Aorta (tissue), 5 donors: Measurements from ENCODE around the gene TTBK2. TPM values are rescaled to one million over a fixed set of nuclear protein-coding genes. Genes with fewer than 3 reads are reported as not detected.

Source experiments
- ATAC-seq: fragments of 200-7000 bp; cut with Tn5 transposase; one replicate; pipeline ENCODE4 v1.9.1; 2022; ENCODE audit warnings: moderate library complexity; ENCODE audit not compliant: low FRiP score
- DNase-seq, 2 donors: peaks; one replicate each; pipeline ENCODE4 v3.0.0-alpha.2; 2020
- H3K27ac ChIP-seq, 2 donors: one replicate each; pipeline ENCODE4 v1.5.1; 2013; ENCODE audit warnings: low read length in 2 of 2, mild to moderate bottlenecking in 2 of 2, moderate library complexity in 2 of 2, control low read depth in 1 of 2, inconsistent platforms in 1 of 2, low read depth in 1 of 2
- H3K27me3 ChIP-seq, 2 donors: one replicate each; pipeline ENCODE4 v1.6.1; 2013; ENCODE audit warnings: control low read depth in 1 of 2, low read length in 1 of 2, mild to moderate bottlenecking in 1 of 2, moderate library complexity in 1 of 2; ENCODE audit not compliant: insufficient read depth in 2 of 2, control insufficient read depth in 1 of 2
- H3K36me3 ChIP-seq, 2 donors: one replicate each; pipeline ENCODE4 v1.6.1; 2013; ENCODE audit warnings: control low read depth in 1 of 2, low read length in 1 of 2, mild to moderate bottlenecking in 1 of 2; ENCODE audit not compliant: insufficient read depth in 2 of 2, control insufficient read depth in 1 of 2
- H3K4me1 ChIP-seq, 2 donors: one replicate each; pipeline ENCODE4 v1.6.1; 2013; ENCODE audit warnings: low read length in 2 of 2, control low read depth in 1 of 2, mild to moderate bottlenecking in 1 of 2, moderate library complexity in 1 of 2; ENCODE audit not compliant: insufficient read depth in 2 of 2, control insufficient read depth in 1 of 2
- H3K4me3 ChIP-seq, 2 donors: one replicate each; pipeline ENCODE4 v1.5.1; 2013; ENCODE audit warnings: low read length in 2 of 2, control low read depth in 1 of 2, mild to moderate bottlenecking in 1 of 2
- H3K9me3 ChIP-seq: one replicate; pipeline ENCODE4 v1.6.1; 2013; ENCODE audit warnings: mild to moderate bottlenecking, low read length; ENCODE audit not compliant: control insufficient read depth
- WGBS, 2 donors: extraction: QIAGEN DNeasy Blood & Tissue Kit; methylation state at CpG; one replicate each; pipeline ENCODE4 v1.1.7; 2013; 5-methylcytosine and 5-hydroxymethylcytosine counted together
- intact Hi-C, 2 donors: fragments of 100-400 bp; cut with DNase I; formaldehyde crosslinking; loops; one replicate each; pipeline versions ENCODE4 v1.14.2 to v1.15.0; 2022
- polyA plus RNA-seq, 2 donors: library from polyadenylated mRNA; stranded (reverse); fragments of 200-250 nt; gene quantifications; one replicate each; pipeline ENCODE4 v1.2.3, GENCODE V29; 2013
- total RNA-seq, 2 donors: library from RNA; stranded (reverse); fragmentation: NEBNext Ultra II Directional; extraction: Animal tissue kit (Norgen Biotek cat#: 25700); gene quantifications; one replicate each; pipeline ENCODE4 v1.2.1, GENCODE V29; 2021
- donor health status: healthy with polysubstance abuse.
- donor health status: Bipolar disorder and iron deficiency.
- donor health status: DM: no; HTN: no; CAD: no.
- donor health status: DM: no; HTN: no; CAD: no.
- donor health status: DM: yes; HTN: yes; CAD: no.

The TTBK2 gene
- total and polyA plus RNA-seq, 4 donors, result 7.2 to 37.6 (median 22.8) TPM

GRCh38 chr15:42696626-42697025 is 224.0 kb downstream of the TTBK2 start:
- H3K27me3 ChIP-seq, result no peaks in the 10 kb centered on the region
- no peak overlapping the region for H3K27ac ChIP-seq
- ATAC-seq, result no peak
- WGBS, 2 donors, result 86 to 88% methylated on average over 5 of the region's 5 CpGs
- H3K9me3 ChIP-seq, result no peaks in the 10 kb centered on the region
- H3K4me3 ChIP-seq, result no peak overlapping the region
- intact Hi-C loops, result no loop called here
- H3K4me1 ChIP-seq, result no peaks in the 10 kb centered on the region
- no peak for DNase-seq
- peaks cover 0 to 7% of the 10 kb centered on the region in 2 donors for H3K36me3 ChIP-seq

DNA sequence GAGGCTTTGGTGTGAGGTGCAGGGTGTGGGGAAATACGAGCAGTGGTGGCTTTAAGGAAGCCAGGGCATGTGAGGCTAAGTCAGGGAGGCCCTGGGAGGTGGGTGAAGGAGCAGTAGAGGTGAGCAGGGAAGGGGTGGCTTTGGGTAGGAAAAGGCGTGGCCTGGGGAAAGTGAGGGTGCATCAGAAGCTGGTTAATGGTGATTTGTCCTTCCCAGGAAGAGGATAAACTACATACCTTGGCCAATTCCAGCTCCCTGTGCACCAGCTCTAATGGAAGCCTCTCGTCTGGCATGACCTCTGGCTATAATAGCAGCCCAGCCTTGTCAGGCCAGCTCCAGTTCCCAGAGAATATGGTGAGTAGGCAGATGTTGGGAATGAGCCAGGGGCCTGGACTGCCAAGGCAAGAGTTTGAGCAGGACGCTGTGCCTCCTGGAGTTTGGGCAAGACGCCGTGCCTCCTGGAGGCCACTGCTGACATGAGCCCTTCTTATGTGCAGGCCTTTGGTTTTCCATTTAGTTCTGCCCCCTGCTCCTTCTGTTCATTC is 225.0 kb downstream of the TTBK2 start:
- DNase-seq (peak in 1 of 2 donors; percentile 81), ATAC-seq (no peak)
- Histone ChIP-seq H3K36me3 (peaks cover 0 to 9% of the 10 kb centered on the region in 2 donors), H3K27me3 (no peaks in the 10 kb centered on the region), H3K4me1 (no peaks in the 10 kb centered on the region), H3K9me3 (no peaks in the 10 kb centered on the region), H3K27ac (no peak overlapping the region), H3K4me3 (no peak overlapping the region)
- intact Hi-C loops, result no loop called here
- WGBS, 2 donors, result 36 to 38% methylated on average over 6 of the region's 6 CpGs

GRCh38 chr15:42694398-42694797 is 226.2 kb downstream of the TTBK2 start:
- H3K36me3 ChIP-seq, result peaks cover 0 to 12% of the 10 kb centered on the region in 2 donors
- WGBS, 2 donors, result 97 to 99% methylated on average over 10 of the region's 10 CpGs
- H3K9me3 ChIP-seq, result no peaks in the 10 kb centered on the region
- H3K4me1 ChIP-seq, result no peaks in the 10 kb centered on the region
- no peak overlapping the region for H3K27ac ChIP-seq
- H3K27me3 ChIP-seq, result no peaks in the 10 kb centered on the region
- ATAC-seq (no peak), DNase-seq (no peak)
- H3K4me3 ChIP-seq, result no peak overlapping the region
- intact Hi-C loops, result no loop called here

DNA sequence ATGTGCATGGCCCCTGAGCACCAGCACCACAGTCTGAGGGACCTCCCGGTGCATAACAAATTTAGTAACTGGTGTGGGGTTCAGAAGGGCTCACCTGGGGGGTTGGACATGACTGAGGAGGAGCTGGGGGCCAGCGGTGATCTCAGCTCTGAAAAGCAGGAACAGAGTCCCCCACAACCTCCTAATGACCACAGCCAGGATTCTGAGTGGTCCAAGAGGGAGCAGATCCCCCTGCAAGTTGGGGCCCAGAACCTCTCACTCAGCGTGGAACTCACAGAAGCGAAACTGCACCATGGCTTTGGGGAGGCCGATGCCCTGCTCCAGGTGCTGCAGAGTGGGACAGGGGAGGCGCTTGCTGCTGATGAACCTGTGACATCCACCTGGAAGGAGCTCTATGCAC is 226.6 kb downstream of the TTBK2 start:
- H3K27ac ChIP-seq, result no peak overlapping the region
- peaks cover 0 to 12% of the 10 kb centered on the region in 2 donors for H3K36me3 ChIP-seq
- DNase-seq, result no peak
- no peaks in the 10 kb centered on the region for H3K27me3 ChIP-seq
- H3K4me3 ChIP-seq, result no peak overlapping the region
- no peak for ATAC-seq
- no peaks in the 10 kb centered on the region for H3K9me3 ChIP-seq
- WGBS, 2 donors, result 96 to 99% methylated on average over 6 of the region's 6 CpGs
- no peaks in the 10 kb centered on the region for H3K4me1 ChIP-seq
- intact Hi-C loops, result no loop called here

- H3K4me1 ChIP-seq, result no peaks in the 10 kb centered on the region
- H3K27ac ChIP-seq, result no peak overlapping the region
- no peak overlapping the region for H3K4me3 ChIP-seq
- DNase-seq (no peak), ATAC-seq (no peak)
- intact Hi-C loops, result no loop called here
- no peaks in the 10 kb centered on the region for H3K27me3 ChIP-seq
- H3K36me3 ChIP-seq, result peaks cover 0 to 12% of the 10 kb centered on the region in 2 donors
- 96 to 97% methylated on average over 6 of the region's 6 CpGs for WGBS, 2 donors
- H3K9me3 ChIP-seq, result no peaks in the 10 kb centered on the region
Observed at GRCh38 chr15:42693496-42693895, 227.1 kb downstream of the TTBK2 start.

GRCh38 chr15:42692997-42693396 is 227.6 kb downstream of the TTBK2 start:
- DNase-seq, result no peak
- no peak for ATAC-seq
- intact Hi-C loops, result no loop called here
- no peak overlapping the region for H3K27ac ChIP-seq
- H3K9me3 ChIP-seq, result no peaks in the 10 kb centered on the region
- H3K4me3 ChIP-seq, result no peak overlapping the region
- 89 to 91% methylated on average over 4 of the region's 4 CpGs for WGBS, 2 donors
- H3K4me1 ChIP-seq, result no peaks in the 10 kb centered on the region
- peaks cover 0 to 13% of the 10 kb centered on the region in 2 donors for H3K36me3 ChIP-seq
- no peaks in the 10 kb centered on the region for H3K27me3 ChIP-seq

DNA sequence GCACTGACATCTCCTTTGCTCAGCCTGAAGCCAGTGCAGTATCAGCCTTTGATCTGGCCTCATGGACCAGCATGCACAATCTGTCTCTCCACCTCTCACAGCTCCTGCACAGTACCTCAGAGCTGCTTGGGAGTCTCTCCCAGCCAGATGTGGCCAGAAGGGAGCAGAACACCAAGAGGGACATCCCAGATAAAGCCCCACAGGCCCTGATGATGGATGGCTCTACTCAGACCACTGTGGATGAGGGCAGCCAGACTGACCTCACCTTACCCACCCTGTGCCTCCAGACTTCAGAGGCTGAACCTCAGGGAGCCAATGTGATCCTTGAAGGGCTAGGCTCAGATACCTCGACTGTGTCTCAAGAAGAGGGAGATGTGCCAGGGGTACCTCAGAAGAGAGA is 228.0 kb downstream of the TTBK2 start:
- Histone ChIP-seq H3K4me1 (no peaks in the 10 kb centered on the region), H3K4me3 (no peak overlapping the region), H3K27me3 (no peaks in the 10 kb centered on the region), H3K36me3 (peaks cover 0 to 15% of the 10 kb centered on the region in 2 donors), H3K27ac (no peak overlapping the region), H3K9me3 (no peaks in the 10 kb centered on the region)
- ATAC-seq, result no peak
- 78 to 89% methylated on average over 1 of the region's 1 CpG for WGBS, 2 donors
- no peak for DNase-seq
- intact Hi-C loops, result no loop called here

DNA sequence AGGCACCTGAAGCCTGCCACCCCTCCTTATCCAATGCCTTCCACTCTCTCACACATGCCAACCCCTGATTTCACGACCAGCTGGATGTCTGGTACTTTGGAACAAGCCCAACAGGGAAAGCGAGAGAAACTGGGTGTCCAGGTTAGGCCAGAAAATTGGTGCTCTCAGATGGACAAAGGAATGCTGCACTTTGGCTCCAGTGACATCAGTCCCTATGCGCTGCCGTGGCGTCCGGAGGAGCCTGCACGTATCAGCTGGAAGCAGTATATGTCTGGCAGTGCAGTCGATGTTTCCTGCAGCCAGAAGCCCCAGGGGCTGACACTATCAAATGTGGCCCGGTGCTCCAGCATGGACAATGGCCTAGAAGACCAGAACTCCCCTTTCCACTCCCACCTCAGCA is 228.8 kb downstream of the TTBK2 start:
- Histone ChIP-seq H3K9me3 (no peaks in the 10 kb centered on the region), H3K4me1 (no peaks in the 10 kb centered on the region), H3K36me3 (peaks cover 0 to 15% of the 10 kb centered on the region in 2 donors), H3K27ac (no peak overlapping the region), H3K4me3 (no peak overlapping the region), H3K27me3 (no peaks in the 10 kb centered on the region)
- intact Hi-C loops, result no loop called here
- WGBS, 2 donors, result 85% methylated on average over 9 of the region's 9 CpGs
- ATAC-seq, result no peak
- DNase-seq, result no peak

DNA sequence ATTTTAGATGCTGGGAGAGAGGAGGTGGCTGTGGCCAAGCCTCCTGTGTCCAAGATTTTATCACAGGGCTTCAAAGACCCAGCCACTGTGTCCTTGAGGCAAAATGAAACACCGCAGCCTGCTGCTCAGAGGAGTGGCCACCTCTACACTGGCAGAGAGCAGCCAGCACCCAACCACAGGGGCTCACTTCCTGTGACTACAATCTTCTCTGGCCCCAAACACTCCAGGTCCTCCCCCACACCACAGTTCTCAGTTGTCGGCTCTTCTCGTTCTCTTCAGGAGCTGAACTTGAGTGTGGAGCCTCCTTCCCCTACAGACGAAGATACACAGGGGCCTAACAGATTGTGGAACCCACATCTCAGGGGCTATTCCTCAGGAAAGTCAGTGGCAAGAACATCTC is 229.3 kb downstream of the TTBK2 start:
- intact Hi-C loops, result no loop called here
- WGBS, 2 donors, result 81 to 83% methylated on average over 4 of the region's 4 CpGs
- no peak for ATAC-seq
- Histone ChIP-seq H3K27ac (no peak overlapping the region), H3K4me3 (no peak overlapping the region), H3K36me3 (peaks cover 0 to 18% of the 10 kb centered on the region in 2 donors), H3K9me3 (no peaks in the 10 kb centered on the region), H3K4me1 (no peaks in the 10 kb centered on the region), H3K27me3 (no peaks in the 10 kb centered on the region)
- DNase-seq, result no peak
